Measurements from ENCODE around the gene EBLN1. TPM values are rescaled to one million over a fixed set of nuclear protein-coding genes. Genes with fewer than 3 reads are reported as not detected.

Gene EBLN1
- total RNA-seq, 2 experiments from 2014 or later = not detected

GRCh38 chr10:22185586-22185985, 32.2 kb downstream of the EBLN1 start:
- H3K36me3 ChIP-seq (ENCODE audit: insufficient read depth, low read length) = no peaks in the 10 kb centered on the region
- no peak for TF ChIP-seq CTCF (IDR thresholded peaks at IDR 0.05)
- no peak overlapping the region for H3K4me3 ChIP-seq (ENCODE audit: low read length)
- peaks cover 28% of the 10 kb centered on the region for H3K27me3 Mint-ChIP-seq
- no peaks in the 10 kb centered on the region for H3K9me3 ChIP-seq (ENCODE audit: control insufficient read depth in 1 of 2, insufficient read depth in 1 of 2, low read length in 2 of 2)
- H3K27ac ChIP-seq (ENCODE audit: low read depth in 1 of 2, low read length in 2 of 2) = no peak overlapping the region
- ChIA-PET CTCF (no interaction called here), POLR2A (no interaction called here)
- intact Hi-C loops (cut with DNase I, micrococcal nuclease) = no loop called here
- no peak for ATAC-seq (ENCODE audit: poor library complexity)
- H3K27me3 ChIP-seq (ENCODE audit: control insufficient read depth in 1 of 2, insufficient read depth in 2 of 2, low read length in 2 of 2) = peaks cover 0 to 23% of the 10 kb centered on the region in 2 experiments
- H3K4me1 ChIP-seq (ENCODE audit: insufficient read depth, low read length) = no peaks in the 10 kb centered on the region
- H3K36me3 Mint-ChIP-seq (ENCODE audit: low read depth) = no peaks in the 10 kb centered on the region
- H3K9me3 Mint-ChIP-seq = no peaks in the 10 kb centered on the region
- H3K4me3 Mint-ChIP-seq = no peak overlapping the region
- no peak overlapping the region for H3K27ac Mint-ChIP-seq
- DNase-seq = no peak
- no peaks in the 10 kb centered on the region for H3K4me1 Mint-ChIP-seq (ENCODE audit: low read depth)

- H3K36me3 Mint-ChIP-seq (ENCODE audit: low read depth) = no peaks in the 10 kb centered on the region
- H3K27ac Mint-ChIP-seq = no peak overlapping the region
- H3K4me1 Mint-ChIP-seq (ENCODE audit: low read depth) = no peaks in the 10 kb centered on the region
- ATAC-seq (ENCODE audit: poor library complexity) = no peak
- H3K27me3 Mint-ChIP-seq = peaks cover 28% of the 10 kb centered on the region
- POLR2A ChIA-PET = no interaction called here
- Histone ChIP-seq H3K4me3 (ENCODE audit: low read length) (no peak overlapping the region), H3K36me3 (ENCODE audit: insufficient read depth, low read length) (no peaks in the 10 kb centered on the region), H3K4me1 (ENCODE audit: insufficient read depth, low read length) (no peaks in the 10 kb centered on the region), H3K9me3 (ENCODE audit: control insufficient read depth in 1 of 2, insufficient read depth in 1 of 2, low read length in 2 of 2) (no peaks in the 10 kb centered on the region), H3K27ac (ENCODE audit: low read depth in 1 of 2, low read length in 2 of 2) (no peak overlapping the region), H3K27me3 (ENCODE audit: control insufficient read depth in 1 of 2, insufficient read depth in 2 of 2, low read length in 2 of 2) (peaks cover 0 to 23% of the 10 kb centered on the region in 2 experiments)
- CTCF ChIA-PET = no interaction called here
- H3K9me3 Mint-ChIP-seq = no peaks in the 10 kb centered on the region
- no peak for TF ChIP-seq CTCF (IDR thresholded peaks at IDR 0.05)
- intact Hi-C loops (cut with DNase I, micrococcal nuclease) = no loop called here
- DNase-seq = no peak
- no peak overlapping the region for H3K4me3 Mint-ChIP-seq
Measured at GRCh38 chr10:22183771-22184461, 33.9 kb downstream of the EBLN1 start.

DNA sequence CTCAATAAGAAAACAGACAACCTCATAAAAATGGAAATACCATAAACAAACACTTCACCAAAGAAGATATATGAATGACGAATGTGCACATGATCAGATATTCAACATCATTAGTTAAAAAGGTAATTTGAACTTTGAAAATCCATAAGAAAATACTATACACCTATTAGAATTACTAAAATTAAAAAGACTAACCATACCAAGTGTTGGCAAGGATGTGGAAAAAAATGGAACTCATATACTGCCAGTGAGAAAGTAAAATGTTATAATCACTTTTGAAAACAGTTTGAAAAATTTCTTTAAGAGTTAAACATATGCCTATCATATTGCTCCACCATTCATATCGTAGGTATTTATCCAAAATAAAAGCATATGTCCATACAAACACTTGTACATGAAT, 37.1 kb downstream of the EBLN1 start:
- ChIA-PET POLR2A (no interaction called here), CTCF (no interaction called here)
- peaks cover 33% of the 10 kb centered on the region for H3K27me3 Mint-ChIP-seq

More for the DNA sequence above, 37.1 kb downstream of the EBLN1 start:
- Mint-ChIP-seq H3K9me3 (no peaks in the 10 kb centered on the region), H3K4me3 (no peak overlapping the region), H3K4me1 (ENCODE audit: low read depth) (no peaks in the 10 kb centered on the region), H3K27ac (no peak overlapping the region), H3K36me3 (ENCODE audit: low read depth) (no peaks in the 10 kb centered on the region)
- no peaks in the 10 kb centered on the region for H3K9me3 ChIP-seq (ENCODE audit: control insufficient read depth in 1 of 2, insufficient read depth in 1 of 2, low read length in 2 of 2)
- no peak overlapping the region for H3K27ac ChIP-seq (ENCODE audit: low read depth in 1 of 2, low read length in 2 of 2)
- H3K27me3 ChIP-seq (ENCODE audit: control insufficient read depth in 1 of 2, insufficient read depth in 2 of 2, low read length in 2 of 2) = peaks cover 0 to 15% of the 10 kb centered on the region in 2 experiments
- intact Hi-C loops (cut with DNase I, micrococcal nuclease) = no loop called here
- TF ChIP-seq CTCF (IDR thresholded peaks at IDR 0.05) = no peak
- no peaks in the 10 kb centered on the region for H3K4me1 ChIP-seq (ENCODE audit: insufficient read depth, low read length)
- H3K4me3 ChIP-seq (ENCODE audit: low read length) = no peak overlapping the region
- DNase-seq (no peak), ATAC-seq (ENCODE audit: poor library complexity) (no peak)
- no peaks in the 10 kb centered on the region for H3K36me3 ChIP-seq (ENCODE audit: insufficient read depth, low read length)

Measured in CD4-positive, alpha-beta T cell (primary cell).